HuH-7 (cell line): ENCODE results near the gene PTPRN2.
"Not testable (repeated sequence)": the region's sequence is repeated elsewhere in the genome, so short reads cannot be mapped to it uniquely, and the experiment has no call there.

ENCODE experiments used
- DNase-seq: peaks from one replicate; pipeline ENCODE4 v3.0.0; 2011; ENCODE audit warnings: low spot score

The PTPRN2 gene

GRCh38 chr7:158467562-158467961, 120.1 kb downstream of the PTPRN2 start:
- DNase-seq: no peak

- DNase-seq: no peak
Observed at GRCh38 chr7:158463317-158463716, 124.3 kb downstream of the PTPRN2 start.

- no peak for DNase-seq
Observed at GRCh38 chr7:158461824-158462223, 125.8 kb downstream of the PTPRN2 start.

GRCh38 chr7:158460665-158461064, 127.0 kb downstream of the PTPRN2 start:
- DNase-seq: no peak

GRCh38 chr7:158458716-158459282, 128.8 kb downstream of the PTPRN2 start:
- no peak for DNase-seq

GRCh38 chr7:158458096-158458495, 129.5 kb downstream of the PTPRN2 start:
- no peak for DNase-seq

- not testable (repeated sequence) for DNase-seq
Observed at GRCh38 chr7:158457586-158457985, 130.0 kb downstream of the PTPRN2 start.

- no peak for DNase-seq
Observed at GRCh38 chr7:158454631-158455030, 133.0 kb downstream of the PTPRN2 start.

GRCh38 chr7:158453663-158454062, 134.0 kb downstream of the PTPRN2 start:
- no peak for DNase-seq

- no peak for DNase-seq
Observed at GRCh38 chr7:158452331-158452730, 135.3 kb downstream of the PTPRN2 start.

GRCh38 chr7:158450476-158451124, 137.0 kb downstream of the PTPRN2 start:
- no peak for DNase-seq

- DNase-seq: no peak
Observed at GRCh38 chr7:158449942-158450341, 137.7 kb downstream of the PTPRN2 start.

GRCh38 chr7:158449266-158449665, 138.4 kb downstream of the PTPRN2 start:
- DNase-seq: no peak

- no peak for DNase-seq
Observed at GRCh38 chr7:158448430-158449100, 139.1 kb downstream of the PTPRN2 start.

- no peak for DNase-seq
Observed at GRCh38 chr7:158447506-158448171, 140.0 kb downstream of the PTPRN2 start.

- no peak for DNase-seq
Observed at GRCh38 chr7:158447151-158447505, 140.5 kb downstream of the PTPRN2 start.

GRCh38 chr7:158446706-158447105, 140.9 kb downstream of the PTPRN2 start:
- DNase-seq: no peak

- DNase-seq: no peak
Observed at GRCh38 chr7:158446281-158446680, 141.3 kb downstream of the PTPRN2 start.

- no peak for DNase-seq
Observed at GRCh38 chr7:158445421-158446175, 142.0 kb downstream of the PTPRN2 start.

GRCh38 chr7:158444501-158445420, 142.9 kb downstream of the PTPRN2 start:
- DNase-seq: no peak
